NAMALWA (cell line): ENCODE measurements around the gene KLHL15.
A peak's percentile ranks its signal among the peaks of the same experiment; 100 is the strongest.
"Not testable (repeated sequence)": the region's sequence is repeated elsewhere in the genome, so short reads cannot be mapped to it uniquely, and the experiment has no call there.

Experiments used
- DNase-seq: peaks from one replicate; pipeline ENCODE4 v3.0.0-alpha.2; 2015; ENCODE audit warnings: low spot score

Gene KLHL15

DNA sequence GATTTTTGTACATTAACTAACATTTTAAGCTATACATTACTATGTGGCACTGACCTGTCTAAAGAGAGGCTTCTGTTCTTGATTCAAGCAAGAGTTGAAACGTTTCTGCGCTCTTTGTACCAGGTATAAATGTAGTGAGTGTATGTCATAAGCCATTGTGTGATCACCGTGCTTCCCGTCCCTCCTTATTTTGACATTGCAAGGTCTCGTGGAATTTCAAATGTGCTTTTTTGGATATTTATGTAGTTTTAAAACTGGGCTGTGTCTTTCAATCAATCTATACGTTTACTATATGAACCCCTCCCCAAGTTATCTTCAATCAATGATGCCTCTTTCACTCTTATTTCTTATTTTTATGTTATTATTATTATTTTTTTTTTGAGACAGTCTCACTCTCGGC is at the start of gene KLHL15:
TSS of gene KLHL15 (minus strand) at position 101 of the 400 bp plus-strand sequence. CDS start 20,493 bp downstream, outside the sequence.
- DNase-seq: no peak

- no peak for DNase-seq
Measured at GRCh38 chrX:24069877-24070276, 42.9 kb upstream of the KLHL15 start.

- no peak for DNase-seq
Measured at GRCh38 chrX:24063488-24063887, 36.5 kb upstream of the KLHL15 start.

GRCh38 chrX:24055043-24055356 is 28.0 kb upstream of the KLHL15 start:
- no peak for DNase-seq

DNA sequence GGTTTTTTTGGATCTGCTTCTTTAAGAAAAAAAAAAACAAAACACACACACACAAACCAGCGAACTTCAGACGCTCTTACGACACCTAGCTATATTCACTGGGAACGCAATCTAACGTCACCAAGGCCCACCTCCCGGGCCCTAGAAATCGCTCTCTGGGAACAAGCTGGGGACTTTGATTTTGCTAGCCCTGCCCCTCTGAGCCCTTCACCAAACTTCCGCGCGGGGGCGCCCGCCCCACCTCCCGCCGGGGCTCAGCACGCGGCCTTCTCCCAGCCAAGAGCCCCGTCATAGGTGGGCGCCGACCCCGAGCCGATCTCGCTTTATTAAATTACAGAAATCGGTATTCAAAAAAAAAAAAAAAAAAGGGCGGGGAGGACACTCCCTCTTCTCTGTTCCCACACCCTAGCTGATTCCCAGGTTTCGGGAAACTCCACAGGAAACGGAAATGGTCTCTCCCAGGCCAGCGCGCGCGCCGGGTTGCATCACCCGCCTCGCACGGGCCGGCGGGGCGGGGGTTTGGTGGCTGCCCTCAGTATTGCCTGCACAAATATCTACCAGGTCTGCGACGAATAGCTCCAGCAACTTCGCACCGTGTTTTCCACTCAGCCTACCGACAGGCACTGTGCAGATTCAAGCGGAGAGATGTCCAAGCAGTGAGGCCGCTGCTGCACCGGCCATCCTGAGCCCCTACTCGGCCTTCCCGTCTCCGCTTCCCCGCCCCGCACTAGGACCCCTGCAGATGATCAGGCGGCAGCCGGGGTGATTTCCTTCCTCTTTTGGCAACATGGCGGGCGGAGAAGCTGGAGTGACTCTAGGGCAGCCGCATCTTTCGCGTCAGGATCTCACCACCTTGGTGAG is 27.4 kb upstream of the KLHL15 start, which contains the start of gene EIF2S3:
TSS of gene EIF2S3 (plus strand) at position 775 of the 861 bp plus-strand sequence. CDS start at position 788, 13 bp downstream.
- DNase-seq: peak; percentile 95

DNA sequence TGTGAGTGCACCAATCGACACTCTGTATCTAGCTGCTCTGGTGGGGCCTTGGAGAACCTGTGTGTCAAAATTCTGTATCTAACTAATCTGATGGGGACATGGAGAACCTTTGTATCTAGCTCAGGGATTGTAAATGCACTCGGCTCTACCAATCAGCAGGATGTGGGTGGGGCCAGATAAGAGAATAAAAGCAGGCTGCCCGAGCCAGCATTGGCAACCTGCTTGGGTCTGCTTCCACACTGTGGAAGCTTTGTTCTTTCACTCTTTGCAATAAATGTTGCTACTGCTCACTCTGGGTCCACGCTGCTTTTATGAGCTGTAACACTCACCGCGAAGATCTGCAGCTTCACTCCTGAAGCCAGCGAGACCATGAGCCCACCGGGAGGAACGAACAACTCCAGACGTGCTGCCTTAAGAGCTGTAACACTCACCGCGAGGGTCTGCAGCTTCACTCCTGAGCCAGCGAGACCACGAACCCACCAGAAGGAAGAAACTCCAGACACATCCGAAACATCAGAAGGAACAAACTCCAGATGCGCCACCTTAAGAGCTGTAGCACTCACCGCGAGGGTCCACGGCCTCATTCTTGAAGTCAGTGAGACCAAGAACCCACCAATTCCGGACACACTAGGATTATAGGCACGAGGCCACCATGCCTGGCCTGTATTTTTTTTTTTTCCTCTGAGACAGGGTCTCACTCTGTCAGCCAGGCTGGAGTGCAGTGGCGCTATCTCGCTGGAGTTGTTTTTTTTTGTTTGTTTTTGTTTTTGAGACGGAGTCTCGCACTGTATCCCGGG is 23.7 kb upstream of the KLHL15 start:
- not testable (repeated sequence) for DNase-seq

DNA sequence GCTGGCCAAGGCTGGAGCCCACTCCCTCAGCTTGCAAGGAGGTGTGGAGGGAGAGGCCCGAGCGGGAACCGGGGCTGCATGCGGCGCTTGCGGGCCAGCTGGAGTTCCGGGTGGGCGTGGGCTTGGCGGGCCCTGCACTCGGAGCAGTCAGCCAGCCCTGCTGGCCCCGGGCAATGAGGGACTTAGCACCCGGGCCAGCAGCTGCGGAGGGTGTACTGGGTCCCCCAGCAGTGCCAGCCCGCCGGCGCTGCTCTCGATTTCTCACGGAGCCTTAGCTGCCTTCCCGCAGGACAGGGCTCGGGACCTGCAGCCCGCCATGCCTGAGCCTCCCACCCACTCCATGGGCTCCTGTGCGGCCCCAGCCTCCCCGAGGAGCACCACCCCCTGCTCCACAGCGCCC is 22.7 kb upstream of the KLHL15 start:
- not testable (repeated sequence) for DNase-seq

- not testable (repeated sequence) for DNase-seq
Measured at GRCh38 chrX:24046060-24046459, 19.1 kb upstream of the KLHL15 start.

DNA sequence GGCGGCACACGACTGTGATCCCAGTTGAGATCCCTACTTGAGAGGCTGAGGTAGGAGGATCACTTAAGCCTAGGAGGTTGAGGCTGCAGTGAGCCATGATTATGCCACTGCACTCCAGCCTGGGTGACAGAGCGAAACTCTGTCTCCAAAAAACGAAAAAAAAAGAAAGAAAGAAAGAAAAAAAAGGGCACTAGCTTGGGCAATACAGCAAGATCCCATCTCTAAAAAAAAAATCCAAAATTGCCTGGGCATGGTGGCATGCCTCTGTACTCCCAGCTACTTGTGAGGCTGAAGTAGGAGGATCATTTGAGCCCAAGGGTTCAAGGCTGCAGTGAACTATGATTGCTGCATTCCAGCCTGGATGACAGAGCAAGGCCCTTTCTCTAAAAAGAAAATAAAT is 10.7 kb upstream of the KLHL15 start:
- no peak for DNase-seq

- DNase-seq: no peak
Measured at GRCh38 chrX:24034485-24034884, 7.5 kb upstream of the KLHL15 start.

GRCh38 chrX:24030597-24030996 is 3.6 kb upstream of the KLHL15 start:
- DNase-seq: no peak

GRCh38 chrX:24027985-24028384 is 999 bp upstream of the KLHL15 start:
- no peak for DNase-seq

DNA sequence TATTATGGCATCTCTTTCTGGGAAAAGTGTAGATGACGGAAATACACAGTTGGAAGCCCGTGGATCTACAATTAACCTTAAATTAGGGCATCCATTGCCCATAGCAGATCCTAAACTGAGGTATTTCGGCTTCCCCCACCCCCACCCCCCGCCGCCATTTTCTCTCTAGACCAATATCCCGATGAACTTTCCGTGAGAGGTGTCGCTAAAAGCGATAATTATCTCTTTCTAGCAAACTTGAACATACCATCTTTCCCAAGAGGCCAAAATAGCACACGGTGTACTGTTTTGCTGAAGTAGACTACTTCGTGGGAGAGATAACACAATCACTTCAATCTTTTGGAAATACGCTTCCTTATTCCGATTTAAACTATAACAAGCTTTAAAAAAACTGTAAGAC is 554 bp downstream of the KLHL15 start:
- no peak for DNase-seq

DNA sequence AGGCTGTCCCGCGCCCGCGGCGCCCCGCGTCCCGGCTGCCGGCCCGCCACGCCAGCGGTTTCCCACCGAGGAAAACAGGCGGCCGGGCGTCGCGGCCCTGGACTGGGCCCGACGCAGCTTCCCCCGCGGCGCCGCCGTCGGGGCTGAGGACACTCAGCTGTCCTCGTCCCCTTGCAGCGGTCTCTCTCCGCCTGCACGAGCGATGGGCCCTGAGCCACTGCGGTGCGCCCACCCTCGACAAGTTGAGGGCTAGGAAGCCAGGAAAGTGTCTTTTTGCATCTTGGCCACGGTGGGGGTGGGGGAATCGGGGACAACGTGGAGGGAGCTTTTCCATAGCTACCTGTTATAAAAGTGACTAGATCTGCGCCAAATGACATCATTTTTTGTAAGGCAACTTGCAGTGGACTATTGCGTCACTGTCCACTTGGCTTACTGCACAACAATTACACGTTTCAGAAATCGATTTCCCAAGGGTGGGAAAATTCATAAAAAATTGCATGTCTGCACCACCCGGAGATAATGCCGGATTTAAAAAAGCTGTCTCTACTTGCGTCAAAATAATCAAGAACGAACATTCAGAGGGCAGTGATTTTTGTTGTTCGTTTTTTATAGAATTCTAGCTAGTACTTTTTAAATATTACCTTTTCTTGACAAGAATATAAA is 1.1 kb downstream of the KLHL15 start:
- peak; percentile 45 for DNase-seq

GRCh38 chrX:24024819-24025740 is 1.9 kb downstream of the KLHL15 start:
- peak; percentile 87 for DNase-seq

DNA sequence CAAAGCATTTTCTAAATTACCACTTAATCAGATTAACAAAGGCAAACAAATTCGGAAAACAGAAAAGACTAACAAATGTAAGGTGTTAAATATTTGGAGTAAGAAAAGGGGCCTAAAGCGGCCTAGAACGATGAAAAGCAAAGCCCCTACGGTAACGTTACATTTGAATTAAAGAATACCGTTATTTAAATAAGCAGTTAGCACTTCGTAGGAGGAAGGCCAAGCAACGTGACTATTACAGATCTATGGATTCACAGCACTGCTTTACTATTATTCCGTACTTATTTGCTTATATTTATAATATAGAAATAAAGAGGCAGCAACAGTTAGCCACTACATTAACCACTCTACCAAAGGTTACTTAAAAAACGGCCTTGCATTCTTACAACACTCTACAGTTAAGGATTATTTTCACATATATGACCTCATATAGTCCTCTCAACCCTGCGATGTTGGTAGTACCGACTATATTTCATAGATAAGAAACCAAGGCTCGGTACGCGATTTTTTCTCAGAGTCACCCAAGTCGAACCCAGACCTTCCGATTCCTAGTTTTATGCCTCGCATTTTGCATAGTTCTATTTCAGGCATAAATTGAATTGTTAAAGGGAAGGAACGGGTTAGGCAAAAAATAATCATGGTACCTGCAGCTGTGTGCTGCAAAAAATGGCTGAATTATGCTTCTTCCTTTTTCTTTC is 2.9 kb downstream of the KLHL15 start:
- peak; percentile 51 for DNase-seq

DNA sequence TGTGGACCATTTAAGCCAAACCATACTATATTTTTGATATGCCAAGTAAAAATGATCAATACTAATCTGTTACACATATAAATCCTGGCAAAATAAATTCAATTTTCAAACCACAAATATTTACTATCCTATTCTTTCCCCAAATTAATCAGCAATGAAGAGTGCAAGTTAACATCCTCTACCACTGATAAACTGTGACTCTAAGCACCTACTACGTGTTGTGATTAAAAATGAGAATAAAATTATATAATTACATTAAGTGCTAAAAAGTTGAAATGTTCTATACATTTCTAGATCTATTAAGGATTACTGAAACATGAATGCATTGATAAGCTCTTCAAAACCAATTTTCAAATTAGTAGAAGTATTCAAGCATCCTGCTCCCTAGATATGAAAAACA is 3.4 kb downstream of the KLHL15 start:
- DNase-seq: no peak

GRCh38 chrX:24020306-24020876 is 6.6 kb downstream of the KLHL15 start:
- DNase-seq: no peak

DNA sequence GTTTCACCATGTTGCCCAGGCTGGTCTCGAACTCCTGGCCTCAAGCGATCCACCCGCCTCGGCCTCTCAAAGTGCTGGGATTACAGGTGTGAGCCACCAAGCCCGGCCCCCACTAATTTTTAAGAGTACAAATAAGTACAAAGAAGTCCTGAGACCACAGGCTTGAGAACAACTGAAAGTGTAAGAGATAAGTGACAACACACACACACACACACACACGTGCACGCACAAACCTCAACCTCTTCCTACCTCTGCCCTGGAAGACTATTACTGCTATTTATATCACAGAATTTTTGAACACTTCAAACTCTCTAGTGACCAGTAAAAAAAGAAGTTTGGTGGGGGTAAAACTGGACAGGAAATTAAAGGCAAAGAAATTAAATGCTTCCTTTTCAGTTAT is 7.5 kb downstream of the KLHL15 start:
- DNase-seq: no peak

DNA sequence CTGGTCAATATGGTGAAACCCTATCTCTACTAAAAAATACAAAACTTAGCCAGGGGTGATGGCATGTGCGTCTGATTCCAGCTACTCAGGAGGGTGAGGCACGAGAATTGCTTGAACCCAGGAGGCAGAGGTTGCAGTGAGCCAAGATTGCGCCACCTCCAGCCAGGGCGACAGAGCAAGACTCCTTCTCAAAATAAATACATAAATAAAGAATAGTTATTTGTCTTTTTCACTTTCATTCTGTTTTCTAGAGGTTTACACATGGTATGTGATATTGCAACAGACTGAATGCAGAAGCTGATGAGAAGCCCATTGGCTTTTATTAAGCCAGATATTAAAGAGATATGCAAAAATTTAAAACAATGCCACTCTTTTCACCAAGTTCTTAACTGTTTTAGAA is 8.2 kb downstream of the KLHL15 start:
- DNase-seq: no peak

- no peak for DNase-seq
Measured at GRCh38 chrX:24017674-24018073, 9.3 kb downstream of the KLHL15 start.
